ENCODE results near the gene RAI14. TPM values are rescaled to one million over a fixed set of nuclear protein-coding genes. Genes with fewer than 3 reads are reported as not detected.

The RAI14 gene
- total RNA-seq, 2 experiments from 2014 or later = 1.1 to 2.3 TPM

DNA sequence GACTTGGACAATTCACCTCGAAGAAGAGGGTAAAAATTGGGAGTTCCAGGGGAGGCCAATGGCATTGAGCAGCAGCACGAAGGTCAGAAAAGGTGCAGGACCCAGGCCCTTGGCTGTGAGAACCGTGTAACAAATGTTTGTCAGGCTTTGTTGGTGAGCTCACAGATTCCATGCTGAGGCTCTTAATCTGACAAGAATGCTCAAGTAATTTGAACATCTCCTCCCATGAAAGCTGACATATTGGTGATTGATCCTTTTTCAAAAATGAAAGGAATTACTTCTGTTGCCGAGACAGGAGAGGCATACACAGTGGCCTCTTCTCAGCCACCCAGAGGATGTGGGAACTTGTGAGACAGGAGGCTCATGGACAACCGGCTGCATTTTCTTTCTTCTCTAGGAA is 11.6 kb downstream of the RAI14 start:
- Mint-ChIP-seq H3K9me3 (no peaks in the 10 kb centered on the region), H3K4me3 (no peak overlapping the region), H3K27ac (no peak overlapping the region), H3K27me3 (peaks cover 6% of the 10 kb centered on the region), H3K4me1 (ENCODE audit: low read depth) (no peaks in the 10 kb centered on the region), H3K36me3 (ENCODE audit: low read depth) (no peaks in the 10 kb centered on the region)
- intact Hi-C loops (cut with micrococcal nuclease) = no loop called here
- ChIA-PET CTCF (interaction anchor here (1.5 kb wide), 1 partner anchor 231 kb away, joined by 3 read pairs; no protein-coding TSS in a partner anchor), POLR2A (no interaction called here)
- TF ChIP-seq CTCF (IDR thresholded peaks at IDR 0.05) = no peak
- DNase-seq (no peak), ATAC-seq (no peak)

- ATAC-seq = no peak
- no peak for DNase-seq
- intact Hi-C loops (cut with micrococcal nuclease) = no loop called here
- Mint-ChIP-seq H3K27ac (no peak overlapping the region), H3K27me3 (no peaks in the 10 kb centered on the region), H3K4me1 (ENCODE audit: low read depth) (no peaks in the 10 kb centered on the region), H3K36me3 (ENCODE audit: low read depth) (no peaks in the 10 kb centered on the region), H3K4me3 (no peak overlapping the region), H3K9me3 (no peaks in the 10 kb centered on the region)
- ChIA-PET CTCF (no interaction called here), POLR2A (no interaction called here)
- no peak for TF ChIP-seq CTCF (IDR thresholded peaks at IDR 0.05)
Observed at GRCh38 chr5:34669931-34670516, 13.9 kb downstream of the RAI14 start.

GRCh38 chr5:34672196-34672595 is 16.1 kb downstream of the RAI14 start:
- no peak for TF ChIP-seq CTCF (IDR thresholded peaks at IDR 0.05)
- intact Hi-C loops (cut with micrococcal nuclease) = no loop called here
- no peak overlapping the region for H3K27ac Mint-ChIP-seq
- ChIA-PET POLR2A (no interaction called here), CTCF (no interaction called here)
- H3K4me3 Mint-ChIP-seq = no peak overlapping the region
- ATAC-seq (no peak), DNase-seq (no peak)
- H3K9me3 Mint-ChIP-seq = no peaks in the 10 kb centered on the region
- H3K4me1 Mint-ChIP-seq (ENCODE audit: low read depth) = no peaks in the 10 kb centered on the region
- no peaks in the 10 kb centered on the region for H3K27me3 Mint-ChIP-seq
- no peaks in the 10 kb centered on the region for H3K36me3 Mint-ChIP-seq (ENCODE audit: low read depth)

DNA sequence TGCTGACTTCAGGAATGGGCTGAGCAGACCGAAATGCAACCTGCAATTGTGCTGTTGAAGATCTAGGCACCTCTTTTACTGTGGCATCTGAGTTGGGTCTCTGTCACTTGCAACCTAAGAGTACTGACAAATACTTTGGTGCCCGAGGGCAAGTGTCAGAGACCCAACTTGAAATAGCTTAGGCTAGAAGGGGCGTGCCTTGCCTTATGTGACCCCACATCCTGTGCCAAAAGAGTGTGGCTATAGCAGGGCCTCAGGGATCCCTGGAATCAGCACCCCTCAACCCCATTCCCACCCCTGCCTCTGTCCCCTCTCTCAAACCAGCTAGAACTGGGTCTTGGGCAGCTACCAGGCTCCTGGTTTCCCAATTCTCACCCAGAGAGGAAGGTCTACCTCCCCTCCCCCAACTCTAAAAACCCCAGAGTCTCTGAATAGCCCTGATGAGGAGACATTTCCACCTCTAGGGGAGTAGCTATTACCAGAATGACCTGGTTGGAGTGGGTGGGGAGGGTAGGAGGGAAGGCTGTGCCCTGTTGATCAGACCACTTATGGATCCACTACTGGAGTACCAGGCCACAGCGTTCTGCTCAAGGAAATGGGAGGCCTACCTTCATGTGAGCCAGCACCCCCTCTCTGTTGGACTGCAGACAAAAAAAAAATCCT is 17.5 kb downstream of the RAI14 start:
- H3K4me1 Mint-ChIP-seq (ENCODE audit: low read depth) = no peaks in the 10 kb centered on the region
- no peaks in the 10 kb centered on the region for H3K27me3 Mint-ChIP-seq
- POLR2A ChIA-PET = no interaction called here
- no peaks in the 10 kb centered on the region for H3K9me3 Mint-ChIP-seq
- DNase-seq = no peak
- no peak overlapping the region for H3K4me3 Mint-ChIP-seq
- no peak for TF ChIP-seq CTCF (IDR thresholded peaks at IDR 0.05)
- CTCF ChIA-PET = no interaction called here
- H3K27ac Mint-ChIP-seq = no peak overlapping the region
- H3K36me3 Mint-ChIP-seq (ENCODE audit: low read depth) = no peaks in the 10 kb centered on the region
- intact Hi-C loops (cut with micrococcal nuclease) = no loop called here
- no peak for ATAC-seq

- ChIA-PET CTCF (no interaction called here), POLR2A (no interaction called here)
- intact Hi-C loops (cut with micrococcal nuclease) = no loop called here
- Mint-ChIP-seq H3K36me3 (ENCODE audit: low read depth) (no peaks in the 10 kb centered on the region), H3K4me3 (no peak overlapping the region), H3K27ac (no peak overlapping the region), H3K27me3 (no peaks in the 10 kb centered on the region), H3K9me3 (no peaks in the 10 kb centered on the region), H3K4me1 (ENCODE audit: low read depth) (no peaks in the 10 kb centered on the region)
- ATAC-seq (no peak), DNase-seq (no peak)
- no peak for TF ChIP-seq CTCF (IDR thresholded peaks at IDR 0.05)
Observed at GRCh38 chr5:34674187-34674586, 18.1 kb downstream of the RAI14 start.

Measured in activated CD8-positive, alpha-beta T cell treated with anti-CD3 and anti-CD28 coated beads for 36 hours (primary cell).